ENCODE data around the gene PCSK2.

DNA sequence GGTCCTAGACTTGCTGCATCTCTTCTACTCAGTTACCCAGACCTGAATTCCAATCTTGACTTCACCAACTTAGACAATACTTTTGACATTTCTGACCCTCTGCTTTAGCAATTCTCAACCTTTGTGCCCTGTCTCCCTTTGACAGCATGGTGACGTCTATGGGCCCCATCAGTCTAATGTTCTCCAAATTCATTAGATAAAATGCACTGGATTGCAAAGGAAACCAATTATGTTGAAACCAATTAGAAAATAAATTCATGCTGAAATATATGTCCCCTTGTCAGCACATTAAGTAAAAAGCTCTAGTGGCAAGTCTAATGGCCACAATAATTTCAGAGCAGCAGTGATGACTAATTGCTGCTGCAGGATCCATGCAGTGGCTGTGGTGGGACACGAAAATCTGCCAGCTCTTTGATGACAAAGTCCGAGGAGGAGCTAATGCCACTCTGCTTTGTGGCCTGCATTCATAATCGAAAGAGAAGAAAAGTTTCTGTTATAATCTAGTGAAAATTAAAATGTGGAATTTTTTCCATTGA is 240.3 kb downstream of the PCSK2 start:
- no peak for TF ChIP-seq KDM5A (IDR thresholded peaks at IDR 0.05)
- TF ChIP-seq, protein P1, sequence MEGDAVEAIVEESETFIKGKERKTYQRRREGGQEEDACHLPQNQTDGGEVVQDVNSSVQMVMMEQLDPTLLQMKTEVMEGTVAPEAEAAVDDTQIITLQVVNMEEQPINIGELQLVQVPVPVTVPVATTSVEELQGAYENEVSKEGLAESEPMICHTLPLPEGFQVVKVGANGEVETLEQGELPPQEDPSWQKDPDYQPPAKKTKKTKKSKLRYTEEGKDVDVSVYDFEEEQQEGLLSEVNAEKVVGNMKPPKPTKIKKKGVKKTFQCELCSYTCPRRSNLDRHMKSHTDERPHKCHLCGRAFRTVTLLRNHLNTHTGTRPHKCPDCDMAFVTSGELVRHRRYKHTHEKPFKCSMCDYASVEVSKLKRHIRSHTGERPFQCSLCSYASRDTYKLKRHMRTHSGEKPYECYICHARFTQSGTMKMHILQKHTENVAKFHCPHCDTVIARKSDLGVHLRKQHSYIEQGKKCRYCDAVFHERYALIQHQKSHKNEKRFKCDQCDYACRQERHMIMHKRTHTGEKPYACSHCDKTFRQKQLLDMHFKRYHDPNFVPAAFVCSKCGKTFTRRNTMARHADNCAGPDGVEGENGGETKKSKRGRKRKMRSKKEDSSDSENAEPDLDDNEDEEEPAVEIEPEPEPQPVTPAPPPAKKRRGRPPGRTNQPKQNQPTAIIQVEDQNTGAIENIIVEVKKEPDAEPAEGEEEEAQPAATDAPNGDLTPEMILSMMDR (IDR thresholded peaks at IDR 0.05): no peak
- TF ChIP-seq, protein P2, sequence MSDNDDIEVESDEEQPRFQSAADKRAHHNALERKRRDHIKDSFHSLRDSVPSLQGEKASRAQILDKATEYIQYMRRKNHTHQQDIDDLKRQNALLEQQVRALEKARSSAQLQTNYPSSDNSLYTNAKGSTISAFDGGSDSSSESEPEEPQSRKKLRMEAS (IDR thresholded peaks at IDR 0.05): no peak

Data from A549 (cell line).